WTC11 (cell line): Measurements from ENCODE around the gene ZMIZ1.

ENCODE experiments used
- ATF3 ChIP-seq: sonication (generic); formaldehyde crosslinking; conservative IDR thresholded peaks from 2 replicates; pipeline ENCODE4 v1.8.1; 2022; ENCODE audit warnings: mild to moderate bottlenecking, missing genetic modification reagents
- CTCF ChIP-seq: fragments of 200-600 bp; IDR thresholded peaks from 2 replicates; pipeline ENCODE4 v1.8.0; 2022; ENCODE audit warnings: antibody characterized with exemption
- JUN ChIP-seq: sonication (generic); formaldehyde crosslinking; IDR thresholded peaks from 2 replicates; pipeline ENCODE4 v1.8.0; 2023; ENCODE audit warnings: mild to moderate bottlenecking, missing genetic modification reagents
- KAT7 ChIP-seq: sonication (generic); formaldehyde crosslinking; IDR thresholded peaks from 2 replicates; pipeline ENCODE4 v1.8.1; 2023; ENCODE audit warnings: missing genetic modification reagents, mild to moderate bottlenecking, borderline replicate concordance
- SMAD4 ChIP-seq: sonication (generic); formaldehyde crosslinking; IDR thresholded peaks from 2 replicates; pipeline ENCODE4 v1.8.0; 2022; ENCODE audit warnings: mild to moderate bottlenecking, missing genetic modification reagents
- SP1 ChIP-seq: sonication (generic); formaldehyde crosslinking; conservative IDR thresholded peaks from 2 replicates; pipeline ENCODE4 v1.8.1; 2022; ENCODE audit warnings: missing genetic modification reagents
- STAT6 ChIP-seq: sonication (generic); formaldehyde crosslinking; conservative IDR thresholded peaks from 2 replicates; pipeline ENCODE4 v1.8.1; 2023; ENCODE audit warnings: mild to moderate bottlenecking, low read depth, missing genetic modification reagents, moderate library complexity
- TP53 ChIP-seq: sonication (generic); formaldehyde crosslinking; IDR thresholded peaks from 2 replicates; pipeline ENCODE4 v1.8.1; 2023; ENCODE audit warnings: mild to moderate bottlenecking, missing genetic modification reagents
- USF1 ChIP-seq: sonication (generic); formaldehyde crosslinking; IDR thresholded peaks from 2 replicates; pipeline ENCODE4 v1.8.0; 2022; ENCODE audit warnings: mild to moderate bottlenecking, missing genetic modification reagents
- ZBTB21 ChIP-seq: sonication (generic); formaldehyde crosslinking; IDR thresholded peaks from 2 replicates; pipeline ENCODE4 v1.8.1; 2023; ENCODE audit warnings: mild to moderate bottlenecking, missing genetic modification reagents, borderline replicate concordance
- ZMAT4 ChIP-seq: fragments of 250-450 bp; sonication (Bioruptor Pico); IDR thresholded peaks from 2 replicates; pipeline ENCODE4 v1.9.0; 2021; ENCODE audit warnings: mild to moderate bottlenecking
- ZNF121 ChIP-seq: sonication (generic); formaldehyde crosslinking; IDR thresholded peaks from 2 replicates; pipeline ENCODE4 v1.8.0; 2023; ENCODE audit warnings: missing genetic modification reagents
- ZNF232 ChIP-seq: sonication (generic); formaldehyde crosslinking; IDR thresholded peaks from 2 replicates; pipeline ENCODE4 v1.8.0; 2022; ENCODE audit warnings: mild to moderate bottlenecking, missing genetic modification reagents
- ZNF263 ChIP-seq: sonication (generic); formaldehyde crosslinking; IDR thresholded peaks from 2 replicates; pipeline ENCODE4 v1.8.1; 2022; ENCODE audit warnings: low read depth, mild to moderate bottlenecking, moderate library complexity, missing genetic modification reagents

- TF ChIP-seq JUN (CRISPR knock-in tag) (no peak), ZNF232 (CRISPR knock-in tag) (no peak), SP1 (CRISPR knock-in tag) (no peak), ATF3 (no peak), ZMAT4 (no peak), CTCF (no peak), ZNF263 (CRISPR knock-in tag) (no peak), USF1 (CRISPR knock-in tag) (no peak), SMAD4 (no peak), TP53 (no peak), ZNF121 (CRISPR knock-in tag) (no peak), KAT7 (CRISPR knock-in tag) (no peak), STAT6 (CRISPR knock-in tag) (no peak), ZBTB21 (CRISPR knock-in tag) (no peak)
Observed at GRCh38 chr10:79349072-79349491, 280.3 kb downstream of the ZMIZ1 start.
